GM18498 (cell line): ENCODE results near the gene LARGE2.

Experiments
- ATAC-seq: cut with Tn5 transposase; IDR thresholded peaks from one replicate; pipeline ENCODE4 v1.9.1; 2021; ENCODE audit warnings: mild to moderate bottlenecking, moderate library complexity; ENCODE audit not compliant: unreplicated experiment

Gene LARGE2

GRCh38 chr11:45913942-45914635, 8.4 kb upstream of the LARGE2 start:
- no peak for ATAC-seq

GRCh38 chr11:45915446-45915845, 7.0 kb upstream of the LARGE2 start:
- ATAC-seq, result no peak

DNA sequence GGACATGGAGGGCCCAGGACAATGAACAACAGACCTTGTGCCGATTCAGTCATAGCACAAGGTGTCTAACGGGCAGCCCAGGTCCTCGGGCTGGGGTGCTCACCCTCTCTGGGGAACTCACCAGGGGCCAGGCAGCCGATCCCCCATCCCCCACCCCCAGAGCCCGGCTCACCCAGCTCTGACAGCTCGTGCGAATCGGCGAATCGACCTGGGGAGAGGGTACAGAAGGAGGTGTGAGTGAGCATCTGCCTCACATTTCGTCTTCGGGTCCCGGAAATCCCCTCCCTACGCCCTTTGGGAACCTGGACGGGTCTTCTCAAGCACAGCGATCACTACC, 5.2 kb upstream of the LARGE2 start:
- ATAC-seq, result peak; percentile 3

- ATAC-seq, result peak; percentile 91
These were observed 4.7 kb upstream of the LARGE2 start, which contains the start of gene PEX16 for GRCh38 chr11:45917623-45918330. Gene PEX16, minus strand, starts transcription at chr11:45917877. Its CDS starts 66 bp downstream, at chr11:45917811.

GRCh38 chr11:45918331-45918941, 4.0 kb upstream of the LARGE2 start:
- peak; percentile 39 for ATAC-seq

DNA sequence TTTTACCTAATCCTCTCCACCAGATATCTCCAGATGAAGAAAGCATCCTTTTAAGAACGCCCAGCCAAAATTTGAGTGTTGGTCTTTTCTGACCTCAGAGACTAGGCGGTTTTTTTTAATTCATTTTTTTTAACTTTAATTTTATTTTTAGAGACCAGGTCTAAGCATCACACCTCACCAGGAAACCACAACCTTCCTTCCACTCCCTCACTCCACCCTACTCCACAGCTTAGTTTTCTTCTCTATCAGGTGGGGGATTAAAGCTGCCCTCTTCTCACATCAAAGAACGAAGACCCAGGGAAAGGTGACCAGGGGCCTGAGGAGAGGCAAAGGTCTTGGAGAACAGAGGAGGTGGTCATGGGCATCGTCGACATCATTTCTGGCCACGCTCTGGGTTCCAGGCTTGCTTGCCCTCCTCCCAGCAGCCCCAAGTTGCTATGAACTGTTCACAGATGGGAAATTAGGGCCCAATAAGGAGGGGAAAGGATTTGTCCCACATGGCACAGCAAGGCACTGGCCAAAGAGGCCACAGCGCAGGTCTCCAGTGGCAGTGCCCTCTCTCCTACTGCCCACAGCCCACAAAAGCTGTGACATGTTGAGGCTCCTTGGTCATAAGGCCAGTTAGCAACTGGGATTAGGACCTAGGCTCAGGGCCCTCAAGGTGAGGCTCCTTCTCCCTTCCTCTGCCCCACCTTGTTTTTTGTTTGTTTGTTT, 3.3 kb upstream of the LARGE2 start:
- ATAC-seq, result no peak

- no peak for ATAC-seq
These were observed 2.5 kb upstream of the LARGE2 start for GRCh38 chr11:45919806-45920530.

- ATAC-seq, result no peak
These were observed 1.7 kb upstream of the LARGE2 start for GRCh38 chr11:45920531-45921477.

- no peak for ATAC-seq
These were observed 663 bp upstream of the LARGE2 start for GRCh38 chr11:45921561-45922424.

GRCh38 chr11:45924036-45924915, 1.8 kb downstream of the LARGE2 start:
- ATAC-seq, result no peak

GRCh38 chr11:45924927-45925326, 2.5 kb downstream of the LARGE2 start:
- ATAC-seq, result no peak

DNA sequence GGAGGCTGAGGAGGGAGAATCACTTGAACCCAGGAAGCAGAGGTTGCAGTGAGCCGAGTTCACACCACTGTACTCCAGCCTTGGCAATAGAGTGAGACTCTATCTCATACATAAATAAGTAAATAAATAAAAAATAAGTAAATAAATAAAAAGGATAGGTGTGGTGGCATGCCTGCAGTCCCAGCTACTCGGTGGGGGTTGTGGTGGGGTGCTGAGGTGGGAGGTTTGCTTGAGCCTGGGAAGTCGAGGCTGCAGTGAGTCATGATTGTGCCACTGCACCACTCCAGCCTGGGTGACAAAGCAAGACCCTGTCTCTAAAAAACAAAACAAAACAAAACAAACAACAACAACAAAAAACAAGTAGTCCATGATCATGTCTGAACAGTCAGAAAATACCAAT, 3.1 kb downstream of the LARGE2 start:
- ATAC-seq, result no peak

DNA sequence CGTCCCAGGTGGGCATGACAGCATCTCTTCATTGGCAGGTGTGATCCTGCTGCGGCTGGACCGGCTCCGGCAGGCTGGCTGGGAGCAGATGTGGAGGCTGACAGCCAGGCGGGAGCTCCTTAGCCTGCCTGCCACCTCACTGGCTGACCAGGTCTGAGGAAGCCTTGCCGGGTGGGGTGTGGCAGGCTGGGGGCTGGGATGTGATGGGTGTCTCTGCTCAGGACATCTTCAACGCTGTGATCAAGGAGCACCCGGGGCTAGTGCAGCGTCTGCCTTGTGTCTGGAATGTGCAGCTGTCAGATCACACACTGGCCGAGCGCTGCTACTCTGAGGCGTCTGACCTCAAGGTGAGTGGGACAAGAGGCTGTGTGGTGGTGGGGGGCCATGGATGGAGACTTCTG, 3.5 kb downstream of the LARGE2 start:
- no peak for ATAC-seq

DNA sequence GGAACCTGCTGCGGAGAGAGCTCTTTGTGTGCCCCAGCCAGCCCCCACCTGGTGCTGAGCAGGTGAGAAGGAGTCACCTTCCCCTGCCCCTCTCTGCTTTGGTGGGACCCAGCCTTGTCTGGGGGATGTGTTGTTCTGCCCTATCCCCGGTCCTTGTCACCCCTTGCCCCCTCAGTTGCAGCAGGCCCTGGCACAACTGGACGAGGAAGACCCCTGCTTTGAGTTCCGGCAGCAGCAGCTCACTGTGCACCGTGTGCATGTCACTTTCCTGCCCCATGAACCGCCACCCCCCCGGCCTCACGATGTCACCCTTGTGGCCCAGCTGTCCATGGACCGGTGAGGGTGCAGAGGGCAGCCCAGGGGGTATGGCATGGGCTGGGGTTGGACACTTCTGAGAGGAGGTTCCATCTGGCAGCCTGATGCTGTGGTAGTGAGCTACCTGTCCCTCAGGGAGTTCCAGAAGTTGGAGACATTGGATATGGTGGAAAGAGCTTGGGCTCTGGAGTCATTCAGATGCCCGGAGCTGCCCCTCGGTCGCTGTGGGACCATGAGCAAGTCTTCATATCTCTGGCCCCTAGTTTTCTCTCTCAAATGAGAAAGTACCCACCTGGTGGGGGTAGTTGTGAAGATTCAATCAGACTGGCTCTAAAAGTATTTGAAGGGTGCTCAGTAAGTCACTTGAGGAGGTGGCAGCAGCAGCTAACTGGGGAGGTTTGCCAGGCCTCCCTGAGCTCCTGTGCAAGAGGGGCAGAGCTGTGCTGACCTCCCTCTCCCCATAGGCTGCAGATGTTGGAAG, 4.3 kb downstream of the LARGE2 start:
- ATAC-seq, result no peak

GRCh38 chr11:45927332-45927683, 4.9 kb downstream of the LARGE2 start:
- no peak for ATAC-seq

DNA sequence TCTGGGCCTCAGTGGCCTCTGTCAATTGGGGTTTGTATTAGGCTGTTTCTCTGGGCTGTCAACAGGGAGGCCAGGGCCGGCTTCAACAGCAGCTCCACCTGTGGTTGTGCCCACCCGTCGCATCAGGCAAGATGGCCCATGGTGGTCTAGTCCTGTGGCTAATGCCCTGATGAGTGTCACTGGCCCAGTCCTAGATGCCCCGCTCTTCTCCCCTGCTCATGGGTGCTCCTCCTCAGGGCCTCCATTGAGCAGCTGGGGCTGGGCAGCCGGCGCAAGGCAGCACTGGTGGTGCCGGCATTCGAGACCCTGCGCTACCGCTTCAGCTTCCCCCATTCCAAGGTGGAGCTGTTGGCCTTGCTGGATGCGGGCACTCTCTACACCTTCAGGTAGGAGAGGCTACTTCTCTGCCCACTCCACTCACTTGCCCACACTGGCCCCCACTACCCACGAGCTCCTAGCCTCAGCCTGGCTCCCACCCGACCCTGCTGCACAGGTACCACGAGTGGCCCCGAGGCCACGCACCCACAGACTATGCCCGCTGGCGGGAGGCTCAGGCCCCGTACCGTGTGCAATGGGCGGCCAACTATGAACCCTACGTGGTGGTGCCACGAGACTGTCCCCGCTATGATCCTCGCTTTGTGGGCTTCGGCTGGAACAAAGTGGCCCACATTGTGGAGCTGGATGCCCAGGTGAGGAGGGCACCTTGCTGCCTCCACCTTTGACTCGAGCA, 5.4 kb downstream of the LARGE2 start:
- no peak for ATAC-seq
